ENCODE data around the gene PHF13.

Gene PHF13

GRCh38 chr1:6622396-6623152, 9.0 kb downstream of the PHF13 start:
- in situ Hi-C loops (cut with MboI; ENCODE audit: low sequenced_read_pairs, unreplicated experiment) = no loop called here
- TF ChIP-seq CTCF (IDR thresholded peaks at IDR 0.05; ENCODE audit: borderline replicate concordance, control extremely low read depth, extremely low read depth, insufficient read depth, missing control alignments) = no peak

GRCh38 chr1:6623269-6623965, 9.9 kb downstream of the PHF13 start:
- TF ChIP-seq CTCF (IDR thresholded peaks at IDR 0.05; ENCODE audit: borderline replicate concordance, control extremely low read depth, extremely low read depth, insufficient read depth, missing control alignments) = no peak
- DNase-seq (ENCODE audit: low spot score) = no peak
- in situ Hi-C loops (cut with MboI; ENCODE audit: low sequenced_read_pairs, unreplicated experiment) = no loop called here

More at GRCh38 chr1:6622396-6623152, 9.0 kb downstream of the PHF13 start:
- no peak for DNase-seq (ENCODE audit: low spot score)

- TF ChIP-seq CTCF (IDR thresholded peaks at IDR 0.05; ENCODE audit: borderline replicate concordance, control extremely low read depth, extremely low read depth, insufficient read depth, missing control alignments) = peak; percentile 22
- DNase-seq (ENCODE audit: low spot score) = peak; percentile 95
- in situ Hi-C loops (cut with MboI; ENCODE audit: low sequenced_read_pairs, unreplicated experiment) = no loop called here
Measured at GRCh38 chr1:6624710-6625583, 11.4 kb downstream of the PHF13 start, which contains the start of gene THAP3. Gene THAP3 (plus strand): TSS chr1:6624868. CDS start chr1:6625219, 351 bp downstream.

GRCh38 chr1:6625584-6626149, 12.1 kb downstream of the PHF13 start:
- no peak for TF ChIP-seq CTCF (IDR thresholded peaks at IDR 0.05; ENCODE audit: borderline replicate concordance, control extremely low read depth, extremely low read depth, insufficient read depth, missing control alignments)
- DNase-seq (ENCODE audit: low spot score) = no peak
- in situ Hi-C loops (cut with MboI; ENCODE audit: low sequenced_read_pairs, unreplicated experiment) = no loop called here

GRCh38 chr1:6627031-6627430, 13.5 kb downstream of the PHF13 start:
- no peak for DNase-seq (ENCODE audit: low spot score)

More at GRCh38 chr1:6627031-6627430, 13.5 kb downstream of the PHF13 start:
- in situ Hi-C loops (cut with MboI; ENCODE audit: low sequenced_read_pairs, unreplicated experiment) = no loop called here
- TF ChIP-seq CTCF (IDR thresholded peaks at IDR 0.05; ENCODE audit: borderline replicate concordance, control extremely low read depth, extremely low read depth, insufficient read depth, missing control alignments) = no peak
